Neuronal stem cell (in vitro differentiated cells): Measurements from ENCODE around the gene HS3ST5.

Source experiments
- DNase-seq: peaks from one replicate; pipeline ENCODE4 v3.0.0-alpha.2; 2013; ENCODE audit warnings: low spot score
- H2AFZ ChIP-seq: one replicate; pipeline ENCODE4 v1.6.1; 2013; ENCODE audit warnings: mild to moderate bottlenecking, low read length, inconsistent platforms
- H2AK5ac ChIP-seq: 2 replicates; pipeline ENCODE4 v1.6.1; 2013; ENCODE audit warnings: low read depth, mild to moderate bottlenecking, inconsistent platforms, low read length, moderate library complexity, mixed read lengths
- H2BK120ac ChIP-seq: 2 replicates; pipeline ENCODE4 v1.6.1; 2013; ENCODE audit warnings: low read depth, mild to moderate bottlenecking, inconsistent platforms, low read length, moderate library complexity, mixed read lengths
- H2BK12ac ChIP-seq: one replicate; pipeline ENCODE4 v1.6.1; 2013; ENCODE audit warnings: low read length, inconsistent platforms
- H2BK15ac ChIP-seq: 2 replicates; pipeline ENCODE4 v1.6.1; 2013; ENCODE audit warnings: mild to moderate bottlenecking, low read length, inconsistent platforms, mixed read lengths
- H2BK5ac ChIP-seq: one replicate; pipeline ENCODE4 v1.6.1; 2013; ENCODE audit warnings: inconsistent platforms, mild to moderate bottlenecking, low read length, moderate library complexity
- H3K14ac ChIP-seq: one replicate; pipeline ENCODE4 v1.6.1; 2013; ENCODE audit warnings: low read length, inconsistent platforms
- H3K18ac ChIP-seq: 2 replicates; pipeline ENCODE4 v1.6.1; 2013; ENCODE audit warnings: low read length, inconsistent platforms
- H3K23ac ChIP-seq: 2 replicates; pipeline ENCODE4 v1.6.1; 2013; ENCODE audit warnings: low read depth, mild to moderate bottlenecking, mixed read lengths, low read length, inconsistent platforms; ENCODE audit not compliant: poor library complexity
- H3K27ac ChIP-seq: replicated peaks from 3 replicates; pipeline ENCODE4 v1.5.1; 2013; ENCODE audit warnings: low read length, inconsistent platforms
- H3K27me3 ChIP-seq, 3 experiments: 2 replicates each; pipeline ENCODE4 v1.6.1; 2013; ENCODE audit warnings: low read length in 3 of 3, mild to moderate bottlenecking in 2 of 3, inconsistent platforms in 1 of 3, low read depth in 1 of 3, mixed read lengths in 1 of 3, moderate library complexity in 1 of 3; ENCODE audit not compliant: control insufficient read depth in 3 of 3, insufficient read depth in 3 of 3
- H3K36me3 ChIP-seq, 2 donors: replicated peaks in 1 of 2; 2 replicates each; pipeline ENCODE4 v1.6.1; 2013; ENCODE audit warnings: low read length in 2 of 2; ENCODE audit not compliant: control insufficient read depth in 2 of 2, insufficient read depth in 2 of 2
- H3K4ac ChIP-seq: 2 replicates; pipeline ENCODE4 v1.6.1; 2013; ENCODE audit warnings: inconsistent platforms, mild to moderate bottlenecking, low read length, moderate library complexity
- H3K4me1 ChIP-seq, 2 donors: 1 replicate in 1 of 2; 2 replicates in 1 of 2; pipeline ENCODE4 v1.6.1; 2013; ENCODE audit warnings: low read length in 2 of 2, low read depth in 1 of 2; ENCODE audit not compliant: control insufficient read depth in 2 of 2, insufficient read depth in 1 of 2
- H3K4me2 ChIP-seq: one replicate; pipeline ENCODE4 v1.6.1; 2013; ENCODE audit warnings: mild to moderate bottlenecking, low read length, inconsistent platforms; ENCODE audit not compliant: insufficient read depth, poor library complexity, severe bottlenecking
- H3K4me3 ChIP-seq, 2 donors: 2 replicates each; pipeline ENCODE4 v1.5.1; 2013; ENCODE audit warnings: low read length in 2 of 2, mild to moderate bottlenecking in 2 of 2, inconsistent platforms in 1 of 2, moderate library complexity in 1 of 2
- H3K79me1 ChIP-seq: one replicate; pipeline ENCODE4 v1.6.1; 2013; ENCODE audit warnings: low read depth, mild to moderate bottlenecking, inconsistent platforms, low read length, moderate library complexity
- H3K9ac ChIP-seq: one replicate; pipeline ENCODE4 v1.6.1; 2013; ENCODE audit warnings: mild to moderate bottlenecking, low read depth, low read length, inconsistent platforms; ENCODE audit not compliant: poor library complexity
- H3K9me3 ChIP-seq, 2 donors: replicated peaks in 1 of 2; 2 replicates each; pipeline versions ENCODE3 to v1.6.1; 2013; ENCODE audit warnings: low read length in 2 of 2, mild to moderate bottlenecking in 2 of 2, inconsistent platforms in 1 of 2, low read depth in 1 of 2, mixed read lengths in 1 of 2, moderate library complexity in 1 of 2; ENCODE audit not compliant: control insufficient read depth in 2 of 2, insufficient read depth in 1 of 2
- H4K8ac ChIP-seq: one replicate; pipeline ENCODE4 v1.6.1; 2013; ENCODE audit warnings: low read depth, mild to moderate bottlenecking, inconsistent platforms, low read length, moderate library complexity
- H4K91ac ChIP-seq: one replicate; pipeline ENCODE4 v1.6.1; 2013; ENCODE audit warnings: low read length, low read depth, mild to moderate bottlenecking, inconsistent platforms; ENCODE audit not compliant: poor library complexity
- WGBS, 2 donors: extraction: QIAGEN DNeasy Blood & Tissue Kit; methylation state at CpG; one replicate each; pipeline ENCODE4 v1.1.7; 2013; ENCODE audit warnings: missing lambda C conversion rate in 2 of 2, mixed read lengths in 1 of 2; ENCODE audit not compliant: insufficient read length in 2 of 2, insufficient replicate concordance in 1 of 2; ENCODE audit errors: extremely low coverage in 2 of 2; 5-methylcytosine and 5-hydroxymethylcytosine counted together

HS3ST5 gene

GRCh38 chr6:114260810-114261209 lies 82.0 kb downstream of the HS3ST5 start:
- H3K4me3 ChIP-seq, result no peak overlapping the region
- no peak overlapping the region for H3K27ac ChIP-seq
- H3K4me1 ChIP-seq, result no peaks in the 10 kb centered on the region
- no peaks in the 10 kb centered on the region for H3K9me3 ChIP-seq
- H2BK15ac ChIP-seq, result no peak overlapping the region
- no peak overlapping the region for H3K23ac ChIP-seq
- no peaks in the 10 kb centered on the region for H3K79me1 ChIP-seq
- no CpG with 5 or more reads among the region's 3 CpGs for WGBS, 2 donors
- H4K8ac ChIP-seq, result no peak overlapping the region
- H2BK120ac ChIP-seq, result no peak overlapping the region
- H2BK5ac ChIP-seq, result no peak overlapping the region
- H3K14ac ChIP-seq, result no peak overlapping the region
- H3K18ac ChIP-seq, result no peak overlapping the region
- no peaks in the 10 kb centered on the region for H3K27me3 ChIP-seq
- H4K91ac ChIP-seq, result no peak overlapping the region
- H2BK12ac ChIP-seq, result no peak overlapping the region
- H2AK5ac ChIP-seq, result no peak overlapping the region
- no peaks in the 10 kb centered on the region for H3K36me3 ChIP-seq
- H3K4me2 ChIP-seq, result no peak overlapping the region
- no peak for DNase-seq
- H2AFZ ChIP-seq, result no peak overlapping the region
- H3K4ac ChIP-seq, result no peak overlapping the region
- H3K9ac ChIP-seq, result no peak overlapping the region

GRCh38 chr6:114258376-114258775 lies 84.4 kb downstream of the HS3ST5 start:
- Histone ChIP-seq H2AFZ (no peak overlapping the region), H3K14ac (no peak overlapping the region), H3K27ac (no peak overlapping the region), H3K4ac (no peak overlapping the region), H4K91ac (no peak overlapping the region), H3K9me3 (peaks cover 0 to 4% of the 10 kb centered on the region in 2 donors), H4K8ac (no peak overlapping the region), H2BK15ac (no peak overlapping the region), H3K18ac (peak overlapping the region; percentile 76), H2AK5ac (no peak overlapping the region), H2BK120ac (no peak overlapping the region), H3K36me3 (no peaks in the 10 kb centered on the region), H3K4me3 (no peak overlapping the region), H3K23ac (no peak overlapping the region), H3K79me1 (no peaks in the 10 kb centered on the region), H3K4me2 (no peak overlapping the region), H2BK12ac (no peak overlapping the region), H3K27me3 (no peaks in the 10 kb centered on the region), H3K9ac (no peak overlapping the region), H2BK5ac (no peak overlapping the region), H3K4me1 (no peaks in the 10 kb centered on the region)
- no peak for DNase-seq
- WGBS, 2 donors, result no CpG with 5 or more reads among the region's 2 CpGs

- Histone ChIP-seq H2BK120ac (no peak overlapping the region), H3K9me3 (peaks cover 0 to 4% of the 10 kb centered on the region in 2 donors), H2AK5ac (no peak overlapping the region), H3K4me3 (no peak overlapping the region), H3K23ac (no peak overlapping the region), H3K36me3 (no peaks in the 10 kb centered on the region), H3K79me1 (no peaks in the 10 kb centered on the region), H2BK15ac (no peak overlapping the region), H3K4me1 (no peaks in the 10 kb centered on the region), H2BK12ac (no peak overlapping the region), H3K4ac (no peak overlapping the region), H2BK5ac (no peak overlapping the region), H3K27me3 (no peaks in the 10 kb centered on the region), H4K8ac (no peak overlapping the region), H3K4me2 (no peak overlapping the region), H4K91ac (no peak overlapping the region), H3K9ac (no peak overlapping the region), H2AFZ (no peak overlapping the region), H3K14ac (no peak overlapping the region), H3K27ac (no peak overlapping the region), H3K18ac (no peak overlapping the region)
- WGBS, 2 donors, result no CpG with 5 or more reads among the region's 3 CpGs
- no peak for DNase-seq
Observed at GRCh38 chr6:114253431-114253830, 89.4 kb downstream of the HS3ST5 start.

GRCh38 chr6:114249522-114249921 lies 93.3 kb downstream of the HS3ST5 start:
- H3K4ac ChIP-seq, result no peak overlapping the region
- no peak overlapping the region for H3K9ac ChIP-seq
- H3K23ac ChIP-seq, result no peak overlapping the region
- H3K36me3 ChIP-seq, result no peaks in the 10 kb centered on the region
- no peaks in the 10 kb centered on the region for H3K79me1 ChIP-seq
- no peak overlapping the region for H2AFZ ChIP-seq
- H2BK12ac ChIP-seq, result no peak overlapping the region
- no peaks in the 10 kb centered on the region for H3K4me1 ChIP-seq
- no peak overlapping the region for H3K4me3 ChIP-seq
- no peaks in the 10 kb centered on the region for H3K27me3 ChIP-seq
- no peak for DNase-seq
- H4K91ac ChIP-seq, result no peak overlapping the region
- H3K27ac ChIP-seq, result no peak overlapping the region
- no peak overlapping the region for H2BK5ac ChIP-seq
- no peak overlapping the region for H3K4me2 ChIP-seq
- no peaks in the 10 kb centered on the region for H3K9me3 ChIP-seq
- no peak overlapping the region for H2AK5ac ChIP-seq
- H2BK120ac ChIP-seq, result no peak overlapping the region
- WGBS, 2 donors, result no CpG with 5 or more reads among the region's 1 CpG
- no peak overlapping the region for H4K8ac ChIP-seq
- H2BK15ac ChIP-seq, result no peak overlapping the region
- H3K14ac ChIP-seq, result no peak overlapping the region
- no peak overlapping the region for H3K18ac ChIP-seq
